Measurements from ENCODE around the gene CEP295NL.
A peak's percentile ranks its signal among the peaks of the same experiment; 100 is the strongest.
"Not testable (repeated sequence)": the region's sequence is repeated elsewhere in the genome, so short reads cannot be mapped to it uniquely, and the experiment has no call there.

Gene CEP295NL

GRCh38 chr17:78884876-78885667, 17.9 kb downstream of the CEP295NL start:
- no peak for DNase-seq

- no peak for DNase-seq
These were observed 18.7 kb downstream of the CEP295NL start for GRCh38 chr17:78884148-78884825.

GRCh38 chr17:78883533-78884131, 19.4 kb downstream of the CEP295NL start:
- DNase-seq = no peak

DNA sequence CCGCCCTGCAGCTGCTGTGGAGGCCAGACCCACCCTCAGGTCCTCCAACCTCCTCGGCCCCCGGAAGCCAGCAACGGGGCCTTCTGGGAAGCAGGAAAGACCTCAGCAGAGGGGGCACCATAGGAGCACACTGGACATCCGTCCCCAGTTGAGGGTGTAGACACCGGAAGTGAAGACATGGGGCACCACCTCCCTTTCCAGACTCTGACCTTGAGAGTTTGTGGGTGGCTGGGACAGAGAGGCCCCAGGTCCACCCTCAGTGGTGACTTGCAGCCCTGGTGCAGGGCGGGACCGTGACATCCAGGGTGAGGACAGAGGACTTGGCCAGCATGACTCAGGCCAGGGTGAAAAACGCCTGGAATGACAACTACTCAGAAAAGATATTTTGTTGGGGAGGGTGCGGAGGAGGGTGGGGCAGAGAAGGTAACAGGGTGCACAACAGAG, 19.9 kb downstream of the CEP295NL start:
- DNase-seq = no peak

GRCh38 chr17:78882540-78883088, 20.4 kb downstream of the CEP295NL start:
- no peak for DNase-seq

DNA sequence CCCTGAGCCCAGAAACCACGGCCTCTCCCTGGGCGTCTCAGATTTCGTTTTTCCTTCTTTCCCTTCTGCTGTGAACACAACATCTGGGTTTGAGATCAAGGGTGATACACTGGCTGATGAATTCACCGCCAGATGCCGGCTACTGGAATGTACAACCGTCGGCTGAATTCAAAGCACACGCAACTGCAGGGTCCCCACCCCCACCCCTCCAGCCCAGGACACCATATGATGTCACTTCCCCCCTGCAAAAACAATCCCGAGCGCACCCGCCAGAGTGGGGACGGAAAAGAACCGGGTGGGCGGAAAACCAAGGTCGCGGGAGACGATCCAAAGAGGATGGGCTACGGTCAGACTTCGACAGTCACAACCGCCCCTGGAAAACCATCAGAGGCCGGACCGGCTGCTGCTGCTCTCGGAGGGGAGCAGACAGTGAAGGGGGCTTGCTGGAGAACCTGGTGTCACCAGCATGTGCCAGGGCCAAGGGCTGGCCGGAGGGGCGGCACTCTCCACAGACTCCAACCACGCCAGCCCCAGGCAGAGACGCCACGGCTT, 23.3 kb downstream of the CEP295NL start:
- peak; percentile 45 for DNase-seq

DNA sequence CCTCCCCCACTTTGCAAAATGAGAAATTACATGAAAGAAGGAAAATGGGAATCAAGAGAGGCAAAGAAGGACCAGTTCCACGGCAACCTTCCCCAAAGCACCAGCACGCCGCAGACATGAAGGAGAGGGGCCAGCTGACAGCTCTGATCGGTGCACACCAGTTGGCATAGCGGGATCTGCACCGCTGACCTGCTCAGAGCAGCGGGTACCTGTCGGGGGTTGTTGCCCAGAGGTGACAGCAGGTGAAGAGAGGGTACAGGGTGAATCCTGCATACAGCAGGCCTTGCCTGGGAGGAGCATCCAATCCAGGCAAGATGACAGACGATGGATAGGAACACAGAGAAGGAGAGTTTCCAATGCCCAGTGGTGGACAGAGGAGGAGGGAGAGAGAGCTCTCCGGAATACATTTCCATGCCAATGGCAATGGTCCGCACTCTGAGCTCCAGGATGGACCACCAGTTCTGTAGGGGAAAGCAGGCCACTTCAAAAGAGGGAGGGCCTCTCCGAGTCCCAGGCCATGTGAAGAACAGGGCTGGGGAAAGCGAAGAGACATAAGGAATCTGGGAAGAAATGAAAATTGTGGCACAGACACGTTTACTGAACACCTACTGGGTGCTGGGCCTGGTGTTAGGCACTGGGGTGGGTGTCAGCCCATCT, 24.0 kb downstream of the CEP295NL start:
- DNase-seq = no peak

DNA sequence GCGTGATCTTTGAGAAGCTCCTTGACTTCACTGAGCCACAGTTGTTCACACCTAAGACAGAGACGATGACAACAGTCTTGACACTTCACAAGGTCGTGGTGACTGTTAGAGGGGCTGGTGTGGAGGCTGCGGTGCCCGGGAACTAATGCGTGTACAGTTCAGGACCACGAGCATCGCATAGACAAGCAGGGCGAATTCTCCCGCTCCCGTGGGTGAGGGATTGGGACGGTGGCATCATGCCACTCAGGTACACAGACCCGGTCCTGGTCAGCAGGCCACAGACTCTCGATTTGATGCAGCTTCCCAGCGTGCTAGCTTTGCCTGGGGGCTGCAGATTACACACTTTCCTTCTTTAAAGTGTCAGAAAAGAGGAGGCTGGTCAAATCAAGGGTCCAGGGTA, 24.7 kb downstream of the CEP295NL start:
- DNase-seq = no peak

- not testable (repeated sequence) for DNase-seq
These were observed 26.0 kb downstream of the CEP295NL start for GRCh38 chr17:78876954-78877517.

DNA sequence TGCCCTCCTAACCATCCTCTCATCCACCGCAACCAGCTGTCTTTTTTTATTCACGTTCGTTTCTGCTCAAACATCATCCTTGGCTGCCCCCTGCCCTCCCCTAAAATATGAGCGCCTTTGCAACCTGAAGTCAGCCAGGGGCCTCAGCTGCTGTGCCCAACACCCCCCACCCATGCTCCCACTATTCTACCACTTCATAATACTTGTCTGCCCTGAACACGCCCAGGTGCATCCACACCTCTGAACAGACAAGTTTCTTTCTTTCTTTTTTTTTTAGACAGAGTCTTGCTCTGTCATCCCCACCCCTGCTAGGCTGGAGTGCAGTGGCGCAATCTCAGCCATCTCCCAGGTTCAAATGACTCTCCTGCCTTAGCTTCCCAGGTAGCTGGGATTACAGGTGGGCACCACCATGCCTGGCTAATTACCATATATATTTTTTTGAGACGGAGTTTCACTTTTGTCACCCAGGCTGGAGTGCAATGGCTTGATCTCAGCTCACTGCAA, 26.9 kb downstream of the CEP295NL start:
- DNase-seq = no peak

DNA sequence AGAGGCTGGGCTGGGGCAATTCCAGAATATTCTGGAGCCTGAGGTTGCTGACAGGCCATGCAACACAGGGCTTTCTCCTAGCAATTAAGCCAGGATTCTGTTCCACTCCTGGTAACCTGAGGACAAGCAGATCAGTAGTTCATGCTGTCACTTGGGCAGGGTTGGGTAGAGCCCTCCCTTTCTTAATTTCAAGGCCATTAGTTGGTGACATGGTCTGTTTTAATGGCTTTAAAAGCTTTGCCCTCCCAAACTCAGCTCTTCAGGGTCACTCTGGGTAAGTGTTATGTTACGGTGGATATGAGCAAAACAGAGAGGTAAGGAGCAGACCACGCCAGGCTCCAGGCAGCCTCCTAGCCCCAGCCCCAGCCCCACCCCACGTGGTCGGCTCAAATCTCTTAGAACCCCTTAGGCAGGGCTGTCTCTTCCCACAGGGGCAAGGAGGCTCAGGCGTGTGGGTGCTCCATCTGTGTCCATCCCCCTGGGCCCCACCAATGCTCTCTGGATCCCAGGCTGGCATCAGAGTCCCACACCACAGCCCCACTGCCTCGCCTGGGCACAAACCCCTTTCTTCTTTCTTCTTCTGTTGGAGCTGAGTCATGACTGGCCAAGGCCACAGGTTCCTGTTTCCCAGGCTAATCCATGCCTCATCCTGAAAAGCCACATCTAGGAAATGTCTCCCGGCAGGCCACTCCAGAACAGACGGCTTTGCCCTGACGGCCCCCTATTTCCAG, 27.5 kb downstream of the CEP295NL start:
- no peak for DNase-seq

- DNase-seq = no peak
These were observed 29.3 kb downstream of the CEP295NL start for GRCh38 chr17:78873519-78874340.

DNA sequence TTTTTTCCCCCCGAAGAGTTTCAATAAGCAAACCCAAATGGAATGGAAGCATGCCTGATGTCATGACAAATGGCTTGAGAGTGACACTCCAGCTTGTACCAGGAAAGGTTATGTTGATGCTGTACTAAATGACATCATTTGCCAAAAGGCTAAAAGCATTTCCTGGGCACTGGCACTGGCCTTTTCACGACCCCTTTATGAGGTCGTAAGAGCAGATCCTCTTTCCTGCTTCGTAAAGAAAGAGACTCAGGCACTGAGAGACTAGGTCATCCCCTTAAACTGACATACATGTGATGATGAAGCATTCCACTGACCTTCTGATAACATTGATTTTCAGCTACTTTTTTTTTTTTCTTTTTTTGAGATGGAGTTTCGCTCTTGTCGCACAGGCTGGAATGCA, 30.5 kb downstream of the CEP295NL start:
- DNase-seq = no peak

- DNase-seq = no peak
These were observed 32.4 kb downstream of the CEP295NL start for GRCh38 chr17:78870621-78871020.

- DNase-seq = no peak
These were observed 34.6 kb downstream of the CEP295NL start for GRCh38 chr17:78868391-78868790.

DNA sequence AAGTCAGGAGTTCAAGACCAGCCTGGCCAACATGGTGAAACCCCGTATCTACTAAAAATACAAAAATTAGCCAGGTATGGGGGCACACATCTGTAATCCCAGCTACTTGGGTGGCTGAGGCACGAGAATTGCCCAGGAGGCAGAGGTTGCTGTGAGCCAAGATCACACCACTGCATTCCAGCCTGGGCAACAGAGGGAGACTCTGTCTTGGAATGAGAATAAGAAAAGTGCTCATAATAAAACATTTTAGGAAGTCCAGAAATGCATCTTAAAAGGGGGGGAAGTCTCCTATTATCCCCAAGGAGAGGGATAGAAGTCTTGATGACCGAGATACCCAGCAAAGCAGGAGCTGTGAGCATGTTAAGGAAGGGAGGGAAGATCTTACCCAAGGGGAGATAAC, 36.0 kb downstream of the CEP295NL start:
- not testable (repeated sequence) for DNase-seq

GRCh38 chr17:78865682-78866390, 37.2 kb downstream of the CEP295NL start:
- peak; percentile 71 for DNase-seq

DNA sequence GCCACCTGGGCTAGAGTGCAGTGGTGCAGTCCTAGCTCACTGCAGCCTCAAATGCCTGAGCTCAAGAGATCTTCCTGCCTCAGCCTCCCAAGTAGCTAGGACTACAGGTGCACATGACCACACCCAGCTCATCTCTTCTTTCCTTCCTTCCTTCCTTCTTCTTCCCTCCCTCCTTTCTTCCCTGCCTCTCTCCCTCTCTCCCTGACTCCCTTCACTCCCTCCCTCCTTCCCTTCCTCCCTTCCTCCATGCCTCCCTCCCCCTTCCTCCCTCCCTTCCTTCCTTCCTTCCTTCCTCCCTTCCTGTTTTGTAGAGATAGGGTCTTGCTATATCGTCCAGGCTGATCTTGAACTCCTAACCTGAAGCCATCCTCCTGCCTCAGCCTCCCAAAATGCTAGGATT, 38.9 kb downstream of the CEP295NL start:
- DNase-seq = no peak

DNA sequence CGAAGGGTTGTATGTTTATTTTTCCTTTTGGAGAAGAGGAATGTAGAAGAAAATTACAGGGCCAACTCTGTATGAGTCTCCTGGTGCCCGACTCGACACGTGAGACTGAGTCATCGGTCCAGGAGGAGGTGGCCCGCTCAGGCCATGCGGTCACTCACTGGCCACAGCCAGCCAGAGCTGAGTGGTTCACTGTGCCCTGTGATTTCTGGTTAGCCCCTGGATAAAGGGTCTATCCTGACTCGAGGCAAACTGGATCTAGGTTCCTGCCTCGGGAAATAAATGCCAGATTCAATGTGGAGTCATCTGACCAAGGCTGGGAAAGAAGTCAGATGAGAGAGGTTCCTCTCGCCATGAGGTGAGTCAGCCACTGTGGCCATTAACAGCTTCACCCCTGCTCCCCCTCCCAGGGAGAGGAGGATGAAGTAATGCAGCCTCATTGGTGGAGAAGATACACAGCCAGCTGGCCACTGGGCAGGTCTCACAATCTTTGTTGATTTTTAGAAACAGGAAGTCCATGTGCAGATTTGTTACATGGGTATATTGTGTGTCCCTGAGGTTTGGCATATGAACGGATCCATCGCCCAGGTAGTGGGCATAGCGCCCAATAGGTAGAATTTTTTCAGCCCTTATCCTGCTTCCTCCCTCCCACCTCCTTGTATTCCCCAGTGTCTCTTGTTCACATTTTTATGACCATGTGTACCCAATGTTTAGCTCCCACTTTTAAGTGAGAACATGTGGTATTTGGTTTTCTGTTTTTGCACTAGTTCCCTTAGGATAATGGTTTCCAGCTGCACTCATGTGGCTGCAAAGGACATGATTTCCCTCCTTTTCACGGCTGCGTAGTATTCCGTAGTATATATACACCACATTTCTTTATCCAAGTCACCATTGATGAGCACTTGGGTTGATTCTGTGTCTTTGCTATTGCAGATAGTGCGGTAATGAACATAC, 40.7 kb downstream of the CEP295NL start:
- DNase-seq = no peak

Measured in stimulated activated CD4-positive, alpha-beta T cell treated with anti-CD3 and anti-CD28 coated beads, Interleukin-15, amount 100 ng/mL, for 24 hours (primary cell).